ENCODE data around the gene ATG4C.

Gene ATG4C

DNA sequence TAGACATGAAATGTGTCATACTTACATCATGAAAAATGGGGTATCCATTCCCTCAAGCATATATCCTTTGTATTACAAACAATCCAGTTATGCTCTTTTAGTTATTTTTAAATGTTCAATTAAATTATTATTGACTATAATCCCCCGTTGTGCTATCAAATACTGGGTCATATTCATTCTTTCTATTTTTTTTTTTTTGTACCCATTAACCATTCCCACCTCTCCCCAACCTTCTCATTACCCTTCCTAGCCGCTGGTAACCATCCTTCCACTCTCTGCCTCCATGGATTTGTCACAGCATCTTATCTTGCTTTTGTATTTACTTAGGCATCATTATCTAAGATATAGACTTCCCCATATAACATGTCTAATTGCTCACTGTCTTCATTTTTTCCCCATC lies 15.8 kb downstream of the ATG4C start:
- H3K4me1 Mint-ChIP-seq, result no peaks in the 10 kb centered on the region
- no peaks in the 10 kb centered on the region for H3K9me3 Mint-ChIP-seq
- H3K4me3 Mint-ChIP-seq, result no peak overlapping the region
- H3K27ac Mint-ChIP-seq, result no peak overlapping the region
- no peaks in the 10 kb centered on the region for H3K27me3 Mint-ChIP-seq (ENCODE audit: low read depth)
- TF ChIP-seq, protein P1, sequence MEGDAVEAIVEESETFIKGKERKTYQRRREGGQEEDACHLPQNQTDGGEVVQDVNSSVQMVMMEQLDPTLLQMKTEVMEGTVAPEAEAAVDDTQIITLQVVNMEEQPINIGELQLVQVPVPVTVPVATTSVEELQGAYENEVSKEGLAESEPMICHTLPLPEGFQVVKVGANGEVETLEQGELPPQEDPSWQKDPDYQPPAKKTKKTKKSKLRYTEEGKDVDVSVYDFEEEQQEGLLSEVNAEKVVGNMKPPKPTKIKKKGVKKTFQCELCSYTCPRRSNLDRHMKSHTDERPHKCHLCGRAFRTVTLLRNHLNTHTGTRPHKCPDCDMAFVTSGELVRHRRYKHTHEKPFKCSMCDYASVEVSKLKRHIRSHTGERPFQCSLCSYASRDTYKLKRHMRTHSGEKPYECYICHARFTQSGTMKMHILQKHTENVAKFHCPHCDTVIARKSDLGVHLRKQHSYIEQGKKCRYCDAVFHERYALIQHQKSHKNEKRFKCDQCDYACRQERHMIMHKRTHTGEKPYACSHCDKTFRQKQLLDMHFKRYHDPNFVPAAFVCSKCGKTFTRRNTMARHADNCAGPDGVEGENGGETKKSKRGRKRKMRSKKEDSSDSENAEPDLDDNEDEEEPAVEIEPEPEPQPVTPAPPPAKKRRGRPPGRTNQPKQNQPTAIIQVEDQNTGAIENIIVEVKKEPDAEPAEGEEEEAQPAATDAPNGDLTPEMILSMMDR (IDR thresholded peaks at IDR 0.05; ENCODE audit: unreplicated experiment in 3 of 3), result no peak
- H3K36me3 Mint-ChIP-seq (ENCODE audit: low read depth), result peaks cover 7% of the 10 kb centered on the region

DNA sequence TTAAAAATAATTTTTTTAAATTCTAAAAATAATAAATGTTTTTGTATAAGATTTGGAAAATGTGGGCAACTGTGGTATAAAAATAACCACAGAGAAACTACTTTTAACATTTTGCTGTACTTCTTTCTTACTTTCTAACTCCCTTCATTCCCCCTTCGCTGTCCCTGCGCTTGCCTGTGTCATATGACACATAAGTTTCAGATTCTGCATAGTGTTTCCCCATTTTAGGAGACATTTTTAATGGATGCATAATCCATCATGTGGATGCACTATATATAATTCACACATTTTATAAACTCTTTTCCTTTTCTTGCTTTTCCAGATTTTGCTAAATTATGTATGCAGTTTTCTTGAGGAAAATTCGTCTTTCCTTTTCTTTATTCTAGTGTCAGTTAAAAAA lies 16.3 kb downstream of the ATG4C start:
- no peaks in the 10 kb centered on the region for H3K27me3 Mint-ChIP-seq (ENCODE audit: low read depth)
- H3K4me1 Mint-ChIP-seq, result no peaks in the 10 kb centered on the region
- TF ChIP-seq, protein P1 (IDR thresholded peaks at IDR 0.05; ENCODE audit: unreplicated experiment in 3 of 3), result no peak
- no peaks in the 10 kb centered on the region for H3K9me3 Mint-ChIP-seq
- H3K27ac Mint-ChIP-seq, result no peak overlapping the region
- H3K36me3 Mint-ChIP-seq (ENCODE audit: low read depth), result peaks cover 7% of the 10 kb centered on the region
- H3K4me3 Mint-ChIP-seq, result no peak overlapping the region

DNA sequence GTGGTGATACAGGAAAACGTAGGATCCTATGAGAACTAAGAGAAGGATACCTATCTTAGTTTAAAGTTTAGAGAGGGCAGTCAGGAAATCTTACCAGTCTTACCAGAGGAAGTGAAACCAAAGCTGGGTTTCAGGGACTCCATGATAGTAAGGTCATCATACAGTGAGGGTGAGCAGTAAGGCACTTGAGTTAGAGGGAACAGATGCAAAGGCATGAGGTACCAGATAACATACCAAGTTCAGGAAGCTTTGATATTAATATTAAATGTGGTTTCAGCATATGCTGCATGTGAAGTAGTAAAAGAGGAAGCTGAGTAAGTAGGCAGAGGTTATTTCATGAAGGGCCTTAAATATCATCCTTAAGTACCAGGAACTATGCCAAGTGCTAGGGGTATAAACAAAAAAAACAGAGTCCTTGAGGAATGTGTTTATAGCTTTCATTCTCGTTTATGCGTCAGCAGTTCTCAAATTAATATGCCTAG lies 16.9 kb downstream of the ATG4C start:
- Mint-ChIP-seq H3K27me3 (ENCODE audit: low read depth) (no peaks in the 10 kb centered on the region), H3K36me3 (ENCODE audit: low read depth) (peaks cover 11% of the 10 kb centered on the region), H3K27ac (no peak overlapping the region), H3K4me3 (no peak overlapping the region), H3K9me3 (no peaks in the 10 kb centered on the region), H3K4me1 (no peaks in the 10 kb centered on the region)
- TF ChIP-seq, protein P1 (IDR thresholded peaks at IDR 0.05; ENCODE audit: unreplicated experiment in 3 of 3), result no peak

DNA sequence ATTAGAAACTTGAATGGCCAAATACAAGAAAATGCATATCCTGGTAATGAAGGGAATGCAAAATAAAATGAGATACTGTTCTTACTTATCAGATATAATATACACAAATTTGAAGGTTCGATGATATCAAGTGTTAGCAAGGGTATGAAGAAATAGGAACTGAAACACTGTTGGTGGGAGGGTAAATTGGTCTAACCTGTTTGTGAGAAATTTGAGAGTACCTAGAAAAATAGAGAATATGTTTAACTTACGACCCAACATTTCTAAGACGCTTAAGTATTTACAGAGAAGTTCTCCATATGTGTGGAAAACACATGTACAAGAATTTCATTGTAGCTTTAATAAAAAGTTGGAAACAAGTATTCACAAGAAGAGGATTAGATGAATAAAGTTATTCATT lies 25.9 kb downstream of the ATG4C start:
- Mint-ChIP-seq H3K27me3 (ENCODE audit: low read depth) (no peaks in the 10 kb centered on the region), H3K4me1 (no peaks in the 10 kb centered on the region), H3K4me3 (no peak overlapping the region), H3K27ac (no peak overlapping the region), H3K9me3 (peaks cover 10% of the 10 kb centered on the region), H3K36me3 (ENCODE audit: low read depth) (peaks cover 76% of the 10 kb centered on the region)
- TF ChIP-seq, protein P1 (IDR thresholded peaks at IDR 0.05; ENCODE audit: unreplicated experiment in 3 of 3), result no peak

DNA sequence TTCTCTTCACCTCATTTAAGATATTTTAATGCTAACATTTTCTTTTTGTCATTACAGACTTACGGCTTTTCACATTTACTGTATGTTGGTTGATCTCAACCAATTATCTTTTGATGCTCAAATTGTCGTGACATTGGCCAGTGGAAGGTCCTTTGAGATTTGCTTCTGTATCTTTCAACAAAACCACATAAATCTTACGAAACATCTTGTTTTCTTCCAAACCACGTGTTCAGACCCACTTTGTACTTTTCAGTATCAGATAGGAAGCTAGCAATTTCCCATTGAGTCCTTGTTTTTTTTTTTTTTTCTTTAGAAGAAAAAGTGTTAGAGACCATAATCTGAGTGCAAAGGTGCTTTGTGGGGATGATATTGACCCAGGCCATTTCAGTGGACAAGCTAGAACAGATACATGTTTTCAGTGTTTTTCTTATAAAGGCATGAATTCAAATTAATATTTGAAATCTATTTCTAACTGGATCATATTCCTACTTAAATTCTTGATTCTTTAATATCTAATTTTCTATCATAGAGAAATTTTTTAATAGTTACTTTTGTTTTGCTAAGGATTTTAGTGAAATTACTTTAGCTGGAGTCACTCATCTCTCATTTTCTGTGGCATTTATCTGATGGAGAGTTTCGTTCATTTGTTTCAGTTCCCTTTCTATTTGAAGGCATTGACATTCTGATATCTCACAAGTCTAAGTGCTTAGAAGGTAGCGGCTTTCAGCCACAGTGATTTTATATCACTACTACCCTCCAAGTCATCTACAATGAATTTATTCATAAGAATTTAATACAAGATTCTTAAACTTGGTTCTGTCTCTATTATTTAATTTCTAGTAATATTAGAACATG lies 26.7 kb downstream of the ATG4C start:
- no peaks in the 10 kb centered on the region for H3K4me1 Mint-ChIP-seq
- H3K4me3 Mint-ChIP-seq, result no peak overlapping the region
- no peaks in the 10 kb centered on the region for H3K27me3 Mint-ChIP-seq (ENCODE audit: low read depth)
- no peak overlapping the region for H3K27ac Mint-ChIP-seq
- TF ChIP-seq, protein P1 (IDR thresholded peaks at IDR 0.05; ENCODE audit: unreplicated experiment in 3 of 3), result no peak
- H3K9me3 Mint-ChIP-seq, result peaks cover 10% of the 10 kb centered on the region
- peaks cover 79% of the 10 kb centered on the region for H3K36me3 Mint-ChIP-seq (ENCODE audit: low read depth)

DNA sequence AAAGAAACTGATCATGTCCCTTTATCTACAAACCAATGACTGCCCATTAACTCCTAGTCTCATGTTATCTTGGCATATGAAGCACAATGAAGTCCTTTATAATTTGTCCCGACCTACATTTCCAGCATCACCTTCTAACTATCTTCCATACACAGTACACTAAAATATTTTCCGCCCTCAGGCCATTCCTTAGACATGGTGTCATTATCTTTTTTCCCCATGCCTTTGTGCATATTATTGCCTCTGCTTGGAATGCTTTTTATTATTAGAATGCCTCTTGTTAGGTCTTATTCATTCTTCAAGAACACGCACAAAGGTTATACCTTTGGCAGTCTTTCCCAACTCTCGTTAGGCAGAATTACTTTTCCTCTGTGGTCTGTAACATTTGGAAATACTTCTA lies 39.6 kb downstream of the ATG4C start:
- H3K36me3 Mint-ChIP-seq (ENCODE audit: low read depth), result peaks cover 27% of the 10 kb centered on the region
- H3K27me3 Mint-ChIP-seq (ENCODE audit: low read depth), result no peaks in the 10 kb centered on the region
- no peak overlapping the region for H3K4me3 Mint-ChIP-seq
- H3K27ac Mint-ChIP-seq, result no peak overlapping the region
- TF ChIP-seq, protein P1 (IDR thresholded peaks at IDR 0.05; ENCODE audit: unreplicated experiment in 3 of 3), result no peak
- H3K4me1 Mint-ChIP-seq, result no peaks in the 10 kb centered on the region
- H3K9me3 Mint-ChIP-seq, result no peaks in the 10 kb centered on the region

Data from nephron (organoid).